NCI-H1048 (cell line): ENCODE measurements around the gene SHANK3.

ENCODE experiments used
- DNase-seq: peaks from one replicate; lab custom pipeline; 2025; lab: John Stamatoyannopoulos, UW

The SHANK3 gene

DNA sequence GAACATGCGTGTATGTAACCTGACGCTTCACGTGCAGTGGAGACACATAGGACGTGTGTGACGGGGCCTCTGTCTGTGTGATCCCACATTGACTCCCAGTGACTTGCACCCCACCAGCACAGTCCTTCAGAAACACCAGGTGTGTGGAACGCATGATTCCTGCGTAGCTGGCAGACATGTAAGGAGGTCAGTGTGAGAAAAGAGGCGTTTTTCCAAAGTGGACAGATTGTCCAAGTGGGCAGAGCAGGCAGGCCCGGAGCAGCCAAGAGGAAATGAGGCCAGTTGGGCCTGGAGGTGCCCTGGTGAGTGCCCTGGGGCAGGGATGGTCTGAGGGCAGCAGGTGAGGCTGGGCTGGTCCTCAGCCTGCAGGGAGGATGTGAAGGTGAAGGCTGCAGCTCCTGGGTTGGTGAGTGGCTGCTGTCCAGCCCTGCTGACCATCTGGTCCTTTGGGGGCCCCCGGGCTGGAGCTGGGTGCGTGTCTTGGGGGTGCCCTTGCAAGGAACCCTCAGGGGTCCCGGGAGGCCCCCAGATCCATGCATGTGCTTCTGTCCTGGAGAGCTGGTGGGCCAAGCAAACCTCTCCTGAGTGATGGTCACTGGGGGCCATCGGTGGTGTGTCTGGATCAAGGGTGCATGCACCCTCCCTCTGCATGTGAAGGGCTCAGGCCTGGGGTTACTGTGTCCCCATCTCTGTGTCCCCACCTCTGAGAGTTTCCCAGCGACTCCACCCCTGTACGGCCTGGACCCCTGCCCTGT is 26.6 kb downstream of the SHANK3 start:
- no peak for DNase-seq

DNA sequence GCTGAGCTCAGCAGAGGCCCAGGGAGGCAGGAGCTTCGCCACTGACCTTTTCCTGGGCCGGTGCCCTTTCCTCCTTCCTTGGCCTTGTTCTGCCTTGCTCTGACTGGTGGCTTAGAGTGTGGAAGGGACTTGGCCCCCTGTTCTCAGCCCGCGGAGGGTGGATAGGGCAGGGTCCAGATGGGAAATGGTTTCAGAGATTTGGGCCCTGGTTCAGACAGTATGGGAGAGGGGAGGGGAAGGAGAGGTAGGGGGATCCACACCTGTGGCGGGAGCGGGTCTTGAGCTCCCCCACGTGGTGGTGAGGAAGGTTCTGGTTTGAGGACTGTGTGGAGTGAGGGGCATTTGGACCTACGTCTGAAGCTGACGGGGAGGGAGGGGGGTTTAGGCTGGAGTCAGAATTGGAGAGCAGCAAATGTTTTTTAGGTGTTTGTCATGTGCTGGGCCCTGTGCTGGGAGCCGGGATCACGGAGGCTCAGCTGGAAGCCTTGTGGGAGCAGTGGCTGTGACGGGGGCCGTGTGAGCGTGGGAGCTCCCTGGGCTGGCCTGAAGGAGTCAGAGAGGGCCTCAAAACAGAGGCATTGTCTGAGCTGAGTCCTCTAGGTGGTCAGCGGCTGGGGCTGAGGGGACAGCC is 27.2 kb downstream of the SHANK3 start:
- no peak for DNase-seq

DNA sequence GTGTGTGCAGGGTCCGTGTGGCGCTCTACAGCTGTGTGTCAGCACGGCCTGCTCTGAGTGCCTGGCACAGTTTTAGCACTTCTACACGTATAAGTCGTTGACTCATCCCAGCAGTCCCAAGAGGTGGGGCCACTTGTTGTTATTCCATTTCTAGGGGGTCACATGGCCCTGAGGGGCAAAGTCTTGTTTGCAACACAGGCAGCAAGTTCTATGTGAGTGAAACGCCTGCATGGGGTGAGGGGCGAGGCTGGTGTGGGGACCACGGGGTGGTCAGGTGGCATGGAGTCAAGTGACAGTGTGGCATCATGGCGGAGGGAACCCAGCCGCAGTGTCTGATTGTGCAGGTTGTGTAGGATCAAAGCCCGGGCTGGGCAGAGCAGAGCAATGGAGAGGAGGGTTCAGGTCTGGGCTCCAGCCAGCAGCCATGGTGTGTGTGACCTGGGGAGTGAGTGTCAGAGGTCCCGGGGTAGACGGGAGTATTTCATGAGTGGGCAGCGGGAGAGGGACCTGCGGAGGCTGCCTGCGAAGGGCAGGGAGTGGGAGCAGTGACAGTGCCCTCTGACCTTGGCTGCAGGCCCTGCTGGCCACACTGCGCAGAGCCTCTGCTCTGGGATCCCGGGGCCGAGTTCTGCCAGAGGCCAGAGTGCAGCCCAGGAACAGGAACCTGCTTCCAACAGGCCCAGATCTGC is 27.9 kb downstream of the SHANK3 start:
- DNase-seq, result no peak

DNA sequence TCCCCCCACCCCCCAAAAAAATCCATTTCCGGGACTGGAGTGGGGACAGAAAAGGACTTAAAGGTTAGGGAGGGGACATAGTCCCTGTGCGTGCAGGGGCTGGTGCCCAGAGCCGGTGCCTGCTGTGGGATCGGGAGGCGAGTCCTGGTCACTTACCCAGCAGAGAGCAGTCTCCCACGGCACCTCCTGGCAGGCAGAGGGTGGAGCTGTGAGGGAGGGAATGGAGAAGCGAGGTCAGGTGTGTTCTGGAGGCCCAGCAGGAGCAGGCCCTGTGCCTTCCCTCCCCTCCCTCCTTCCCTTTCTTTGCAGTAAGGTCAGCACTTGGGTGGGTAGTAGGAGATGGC is 28.4 kb downstream of the SHANK3 start:
- DNase-seq, result no peak

DNA sequence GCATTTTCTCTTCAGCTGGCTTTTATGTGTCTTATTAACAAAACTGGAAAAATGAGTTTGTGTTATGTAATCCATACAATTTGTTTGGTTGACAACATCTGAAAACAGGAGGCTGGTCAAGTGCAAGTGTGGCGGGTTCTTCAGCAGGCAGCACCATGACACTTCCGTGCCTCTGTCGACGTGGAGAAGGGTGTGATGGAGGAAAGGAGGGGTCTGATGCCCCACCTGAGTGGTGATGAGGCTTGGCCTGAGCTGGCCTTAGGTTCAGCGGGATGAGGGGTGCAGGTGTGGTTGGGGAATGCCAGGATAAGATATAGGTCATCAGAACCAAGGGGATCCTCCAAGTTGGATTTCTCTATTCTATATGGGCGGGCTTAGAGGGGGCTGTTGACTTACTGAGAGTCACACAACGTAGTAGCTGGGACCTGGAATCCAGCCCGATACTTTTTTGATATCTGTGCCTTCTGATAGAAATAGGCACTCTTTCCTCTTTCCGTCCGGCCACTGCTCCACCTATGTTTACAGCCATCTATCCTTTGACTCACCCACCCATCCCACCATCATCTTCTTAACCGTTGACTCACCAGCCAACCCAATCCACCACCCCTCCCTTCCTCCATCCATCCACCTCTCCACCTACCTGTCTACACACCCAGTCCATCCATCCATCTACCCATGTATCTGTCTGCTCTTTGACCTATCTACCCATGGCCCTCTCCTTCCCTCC is 29.0 kb downstream of the SHANK3 start:
- DNase-seq, result no peak

DNA sequence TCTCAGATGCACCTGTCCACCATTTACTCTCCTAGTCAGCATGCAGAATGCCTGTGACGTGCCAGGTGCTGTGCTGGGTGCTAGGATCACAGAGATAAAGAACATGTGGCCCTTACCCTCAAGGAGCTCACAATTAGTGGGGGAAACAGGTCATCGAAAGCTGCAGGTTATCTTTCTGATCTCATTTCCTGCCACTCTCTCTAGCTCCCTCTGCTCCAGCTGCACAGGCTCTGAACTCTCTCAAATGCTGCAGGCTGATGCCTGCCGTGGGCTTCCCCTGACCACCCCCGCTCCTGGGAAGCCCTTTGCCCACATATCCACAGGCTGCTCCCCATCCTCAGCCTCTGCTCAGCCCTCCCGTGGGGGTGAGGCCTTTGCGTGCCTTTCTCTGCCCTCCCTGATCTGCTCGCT is 29.6 kb downstream of the SHANK3 start:
- no peak for DNase-seq

DNA sequence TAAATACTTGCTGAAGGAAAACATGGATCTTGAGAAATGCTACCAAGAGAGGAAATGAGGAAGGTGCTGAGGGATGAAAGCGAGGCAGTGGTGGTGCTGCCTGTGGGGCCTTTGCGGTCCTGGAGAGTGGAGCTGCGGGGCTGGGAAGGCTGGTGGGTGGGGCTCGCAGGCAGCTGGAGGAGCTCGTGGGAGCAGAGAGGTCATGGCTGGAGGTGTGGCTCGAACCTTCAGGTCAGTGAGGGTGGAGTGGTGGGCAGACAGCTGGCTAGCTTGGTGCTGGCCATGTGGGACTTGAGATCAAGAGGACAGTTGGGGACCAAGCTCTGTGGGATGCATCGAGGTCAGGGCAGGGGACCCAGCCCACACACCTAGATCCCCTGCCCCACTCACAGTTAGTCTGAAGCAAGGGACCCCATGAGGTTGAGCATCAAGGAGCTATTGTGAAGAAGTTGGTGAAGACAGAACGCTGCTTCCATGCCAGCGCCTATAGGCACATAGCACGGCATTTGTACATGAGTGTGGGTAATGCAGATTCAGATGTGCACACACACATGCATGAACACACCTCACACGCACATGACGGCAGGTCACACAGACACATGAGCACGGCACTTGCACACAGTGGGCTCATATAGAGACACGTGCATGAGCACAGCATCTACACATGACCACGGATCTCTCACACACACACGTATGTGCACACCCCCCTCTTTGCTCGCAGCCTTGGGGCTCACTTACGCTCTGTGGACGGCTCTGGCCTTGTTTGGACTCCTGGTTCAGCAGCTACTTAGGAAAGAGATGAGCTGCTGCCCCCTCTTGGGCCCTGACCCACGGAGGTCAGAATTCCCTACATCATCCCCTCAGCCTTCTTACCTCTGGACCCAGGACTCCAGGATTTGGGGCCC is 30.4 kb downstream of the SHANK3 start:
- no peak for DNase-seq

DNA sequence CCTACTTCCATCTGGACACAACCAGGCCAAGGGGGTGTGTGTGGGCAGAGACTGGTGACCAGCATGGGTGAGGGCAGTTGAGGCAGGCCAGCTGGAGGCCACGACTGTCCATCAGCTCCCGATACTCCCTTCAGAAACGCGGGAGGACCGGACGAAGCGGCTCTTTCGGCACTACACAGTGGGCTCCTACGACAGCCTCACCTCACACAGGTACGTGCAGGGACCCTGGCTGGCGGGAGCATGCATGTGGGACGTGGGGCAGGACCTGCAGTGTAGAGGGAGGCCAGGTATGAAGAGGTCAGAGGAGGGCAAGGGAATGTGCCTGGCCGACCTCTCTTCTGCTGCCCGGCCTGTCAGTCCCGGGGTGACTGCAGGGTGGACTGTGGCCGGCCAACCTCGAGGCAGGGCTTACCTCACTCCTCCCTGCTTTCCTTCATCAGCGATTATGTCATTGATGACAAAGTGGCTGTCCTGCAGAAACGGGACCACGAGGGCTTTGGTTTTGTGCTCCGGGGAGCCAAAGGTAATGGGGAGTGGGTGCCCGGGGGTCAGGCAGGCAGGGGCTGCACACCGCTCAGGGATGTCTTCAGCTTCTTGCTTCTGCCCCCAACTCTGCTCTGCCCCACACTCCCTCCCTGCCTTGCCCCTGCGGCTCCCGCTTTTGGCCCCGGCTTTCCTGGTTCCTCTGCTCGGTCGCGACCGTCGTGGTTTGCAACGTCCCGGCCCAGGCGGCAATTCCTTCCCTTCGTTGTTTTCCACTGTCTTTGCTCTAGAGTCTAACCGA is 31.3 kb downstream of the SHANK3 start:
- DNase-seq, result no peak

DNA sequence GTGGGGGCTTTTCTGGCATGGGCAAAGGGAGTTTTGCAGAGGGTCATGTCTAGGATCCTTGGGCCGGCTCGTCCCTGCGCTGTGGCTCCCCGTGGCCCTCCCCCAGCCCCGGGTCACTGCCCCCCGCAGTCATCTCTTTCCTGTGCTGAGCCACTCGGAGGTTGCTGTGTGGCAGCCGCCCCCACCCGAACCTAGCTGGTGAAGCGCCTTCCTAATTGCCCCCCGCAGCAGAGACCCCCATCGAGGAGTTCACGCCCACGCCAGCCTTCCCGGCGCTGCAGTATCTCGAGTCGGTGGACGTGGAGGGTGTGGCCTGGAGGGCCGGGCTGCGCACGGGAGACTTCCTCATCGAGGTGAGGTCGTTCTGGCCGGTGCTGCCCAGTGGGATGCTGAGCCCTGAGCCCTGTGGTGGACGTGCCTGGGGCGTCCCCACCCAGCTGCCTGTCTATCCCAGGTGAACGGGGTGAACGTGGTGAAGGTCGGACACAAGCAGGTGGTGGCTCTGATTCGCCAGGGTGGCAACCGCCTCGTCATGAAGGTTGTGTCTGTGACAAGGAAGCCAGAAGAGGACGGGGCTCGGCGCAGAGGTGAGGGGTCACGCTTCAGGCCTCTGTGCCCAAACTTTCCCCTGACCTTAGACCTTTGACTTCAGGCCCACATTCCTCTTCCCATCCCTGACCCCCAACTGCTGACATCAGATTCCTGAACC is 32.0 kb downstream of the SHANK3 start:
- no peak for DNase-seq

DNA sequence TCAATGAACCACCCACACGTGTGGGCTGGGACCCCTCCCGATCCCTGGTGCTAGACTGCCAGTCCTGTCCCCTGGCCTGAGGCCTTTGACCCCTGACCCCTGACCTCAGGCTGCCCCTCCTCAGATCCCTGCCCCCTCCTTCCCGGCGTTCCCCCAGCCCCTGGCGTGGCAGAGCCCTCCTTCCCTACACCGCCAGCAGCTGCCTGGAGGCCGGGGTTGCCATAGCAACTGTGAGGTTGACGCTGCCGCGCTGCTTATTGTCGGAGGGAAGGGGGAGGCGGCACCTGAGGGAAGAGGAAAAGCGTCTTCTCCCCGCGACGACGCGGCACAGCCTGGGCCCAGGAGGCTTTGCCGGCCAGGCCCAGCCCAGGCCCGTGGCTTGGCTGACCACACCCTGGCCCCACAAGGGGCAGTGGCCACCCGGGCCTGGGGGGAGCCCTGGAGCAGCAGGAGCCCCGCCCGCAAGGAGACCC is 32.6 kb downstream of the SHANK3 start:
- peak; percentile 31 for DNase-seq

DNA sequence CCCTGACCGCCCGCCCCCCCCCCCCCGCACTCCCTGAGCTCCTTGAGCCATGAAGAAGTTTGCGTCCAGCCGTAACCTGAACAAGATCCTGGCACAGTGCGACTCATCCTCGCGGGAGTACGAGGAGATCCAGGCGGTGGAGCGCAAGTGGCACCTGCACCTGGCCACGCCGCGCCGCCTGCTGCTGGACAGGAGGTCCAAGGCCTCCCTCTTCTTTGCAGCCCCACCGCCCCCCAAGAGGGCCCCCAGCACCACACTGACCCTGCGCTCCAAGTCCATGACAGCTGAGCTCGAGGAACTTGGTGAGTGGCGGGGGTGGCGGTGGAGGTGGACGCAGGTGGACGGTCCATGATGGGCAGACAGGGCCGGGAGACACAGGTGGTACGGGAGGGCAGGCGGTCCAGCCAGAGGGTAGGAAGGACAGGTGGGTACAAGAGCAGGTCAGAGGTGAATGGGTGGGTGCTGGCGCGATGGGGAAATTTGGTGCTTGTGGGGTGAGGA is 33.3 kb downstream of the SHANK3 start:
- DNase-seq, result no peak

DNA sequence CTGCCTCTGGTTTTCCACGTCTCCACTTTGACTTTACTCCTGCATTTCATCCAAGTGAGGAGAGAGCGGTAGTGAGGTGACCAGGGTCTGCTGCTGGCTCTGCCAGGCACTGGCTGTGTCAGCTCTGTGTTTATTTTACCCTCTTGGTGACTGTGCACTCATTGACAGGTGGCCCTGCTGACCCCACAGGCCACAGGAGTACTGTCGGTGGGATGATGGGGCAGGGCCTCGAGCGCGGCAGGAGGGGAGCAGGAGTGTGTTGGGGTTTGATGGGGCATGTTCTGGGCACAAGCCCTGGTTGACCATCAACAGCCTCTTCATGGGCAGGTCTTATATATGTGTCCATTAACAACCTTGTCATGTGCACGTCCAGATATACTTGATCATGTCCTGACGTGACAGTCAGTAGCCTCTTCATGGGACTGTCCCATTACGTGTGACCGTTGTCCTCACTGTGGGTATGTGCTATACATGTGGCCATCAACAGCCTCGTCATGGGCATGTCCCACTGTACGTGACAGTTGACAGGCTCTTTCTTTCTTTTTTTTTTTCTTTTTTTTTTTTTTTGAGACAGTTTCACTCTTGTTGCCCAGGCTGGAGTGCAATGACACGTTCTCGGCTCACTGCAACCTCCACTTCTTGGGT is 34.0 kb downstream of the SHANK3 start:
- no peak for DNase-seq

DNA sequence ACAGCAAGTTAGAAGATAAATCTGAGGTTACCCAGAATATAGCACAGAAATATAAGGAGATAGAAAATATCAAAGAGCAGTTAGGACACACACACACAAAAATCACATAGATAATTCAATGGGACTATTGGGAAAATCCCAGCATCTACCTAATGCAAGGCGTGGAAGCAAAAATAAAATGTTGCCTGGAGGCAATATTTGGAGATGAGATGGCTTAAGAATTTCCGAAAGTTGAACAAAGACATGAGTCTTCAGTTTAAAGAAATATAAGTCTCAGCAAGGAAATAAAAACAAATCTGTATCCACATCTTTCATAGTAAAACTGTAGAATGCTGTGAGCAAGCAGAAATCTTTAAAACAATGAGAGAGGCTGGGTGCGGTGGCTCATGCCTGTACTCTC is 35.9 kb downstream of the SHANK3 start:
- DNase-seq, result no peak

DNA sequence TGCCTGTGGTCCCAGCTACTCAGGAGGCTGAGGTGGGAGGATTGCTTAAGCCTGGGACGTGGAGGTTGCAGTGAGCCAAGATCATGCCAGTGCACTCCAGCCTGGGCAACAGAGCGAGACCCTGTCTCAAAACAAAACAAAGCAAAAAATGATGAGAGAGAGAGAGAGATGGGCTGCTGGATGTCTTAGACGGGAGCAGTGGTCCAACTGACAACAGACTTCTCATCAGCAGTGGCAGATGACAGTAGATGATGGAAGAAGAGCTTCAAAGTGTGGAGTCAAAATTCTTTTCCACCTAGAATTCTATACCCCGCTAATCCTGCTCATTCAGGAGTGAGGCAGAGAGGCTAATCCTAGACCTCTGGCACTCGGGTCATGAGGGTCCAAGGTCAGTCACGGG is 36.4 kb downstream of the SHANK3 start:
- no peak for DNase-seq

DNA sequence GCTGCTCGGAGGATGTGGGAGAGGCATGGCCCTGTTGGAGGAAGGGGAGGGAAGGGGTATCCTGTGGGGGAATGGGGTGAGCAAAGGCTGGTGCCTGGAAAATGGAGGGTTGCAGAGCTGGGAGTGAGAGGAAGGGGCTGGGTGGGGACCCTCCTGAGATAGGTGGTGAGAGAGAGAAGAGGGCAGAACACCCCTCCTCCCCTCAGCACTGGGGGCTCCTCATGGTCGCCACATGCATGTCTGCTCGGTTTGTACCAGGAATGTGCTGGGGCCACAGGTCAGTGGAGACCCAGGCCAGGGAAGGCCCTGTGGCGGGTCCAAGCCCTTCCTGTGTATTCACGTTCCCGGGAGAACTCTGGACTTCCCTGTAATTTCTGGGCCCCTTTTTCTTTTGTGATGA is 37.6 kb downstream of the SHANK3 start:
- no peak for DNase-seq

DNA sequence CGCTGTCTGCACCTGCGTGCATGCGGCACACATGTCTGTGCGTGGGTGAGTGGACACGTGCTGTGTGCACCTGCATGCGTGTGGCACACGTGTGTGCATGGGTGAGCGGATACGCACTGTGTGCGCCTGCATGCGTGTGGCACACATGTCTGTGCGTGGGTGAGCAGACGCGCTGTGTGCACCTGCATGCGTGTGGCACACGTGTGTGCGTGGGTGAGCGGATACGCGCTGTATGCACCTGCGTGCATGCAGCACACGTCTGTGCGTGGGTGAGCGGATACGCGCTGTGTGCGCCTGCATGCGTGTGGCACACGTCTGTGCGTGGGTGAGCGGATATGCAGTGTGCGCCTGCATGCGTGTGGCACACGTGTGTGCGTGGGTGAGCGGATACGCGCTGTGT is 38.3 kb downstream of the SHANK3 start:
- no peak for DNase-seq

DNA sequence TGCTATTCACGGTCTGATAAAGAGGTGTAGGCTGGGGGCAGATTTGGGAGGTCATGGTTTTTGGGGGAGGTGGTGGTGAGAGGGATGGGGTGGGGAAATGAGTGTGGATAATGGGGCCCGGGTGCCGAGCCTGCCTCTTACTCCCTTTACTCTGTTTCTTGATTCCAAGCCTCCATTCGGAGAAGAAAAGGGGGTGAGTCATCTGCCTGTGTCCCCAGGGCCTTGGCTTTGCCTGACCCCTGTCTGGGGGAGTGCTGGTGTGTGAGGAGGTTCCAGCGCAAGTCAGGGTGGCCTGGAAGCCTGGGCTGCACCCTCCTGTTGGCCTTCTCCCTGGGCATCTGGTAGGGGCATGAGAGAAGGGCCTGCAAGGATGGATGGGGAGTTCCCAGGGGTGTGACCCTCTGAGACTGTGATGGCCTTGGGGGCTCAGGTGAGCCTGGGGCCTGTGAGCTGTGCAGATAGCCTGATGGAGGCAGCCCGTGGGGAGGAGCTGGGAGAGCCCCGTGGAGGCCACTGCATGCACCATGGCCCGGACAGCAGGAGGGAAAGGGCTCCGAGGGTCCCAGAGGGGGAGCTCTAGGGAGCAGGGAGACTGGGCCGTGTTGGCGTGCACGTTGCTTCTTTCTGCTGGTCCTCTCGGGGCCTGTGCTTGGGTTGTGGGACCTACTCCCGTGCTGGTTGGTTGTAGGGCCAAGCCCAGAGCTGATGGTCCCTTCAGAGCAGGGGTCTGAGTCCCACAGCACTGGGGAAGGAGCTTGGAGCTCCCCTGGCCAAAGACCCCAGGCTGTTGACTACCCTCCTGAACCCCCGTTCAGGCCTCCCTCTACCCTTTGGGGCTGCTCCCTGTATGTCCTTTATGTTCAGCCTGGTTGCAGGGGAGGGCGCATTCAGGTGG is 39.1 kb downstream of the SHANK3 start:
- DNase-seq, result no peak

DNA sequence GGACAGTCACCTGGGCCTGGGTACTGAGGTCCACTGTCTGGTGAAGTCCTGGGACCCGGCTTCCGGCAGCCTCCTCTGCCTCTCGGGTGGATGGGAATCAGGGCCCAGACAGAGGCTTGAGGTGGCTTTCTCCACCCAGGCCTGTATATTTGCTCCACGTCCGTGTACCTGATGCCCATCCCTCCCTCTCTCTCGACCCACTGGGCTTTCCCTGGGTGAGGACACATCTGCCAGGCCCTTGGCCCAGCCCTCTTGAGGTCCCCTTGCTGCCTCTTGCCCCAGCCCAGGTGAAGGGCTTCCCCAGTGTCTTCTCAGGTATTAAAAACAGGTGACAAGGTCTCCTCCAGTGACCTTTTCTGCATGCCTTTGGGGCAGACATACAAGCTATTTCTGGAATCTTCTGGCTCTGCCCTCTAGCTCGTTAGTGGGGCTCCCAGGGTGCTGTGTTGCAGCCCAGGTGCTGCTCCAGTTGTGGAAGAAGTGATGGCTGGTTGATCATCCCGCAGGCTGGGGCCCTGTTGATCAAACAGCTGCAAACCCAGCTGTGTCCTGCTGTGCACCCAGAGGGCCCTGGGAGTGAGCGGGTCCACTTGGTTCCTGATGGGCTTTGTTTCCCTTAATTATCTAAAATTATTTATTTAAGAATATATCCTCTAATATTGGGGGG is 39.9 kb downstream of the SHANK3 start:
- no peak for DNase-seq
